OCI-LY7 (cell line): ENCODE results near the gene COBL. TPM values are rescaled to one million over a fixed set of nuclear protein-coding genes. Genes with fewer than 3 reads are reported as not detected.

Source experiments
- BruUV-seq: library from RNA; stranded (reverse); fragments of 400-500 nt; replicated peaks from 2 replicates; lab custom pipeline; 2021; lab: Mats Ljungman, UMichigan
- CTCF ChIA-PET: fragments of 300-600 bp; sonication (Branson Sonifier 250); formaldehyde crosslinking; loops from one replicate; lab custom pipeline; 2022; ENCODE audit warnings: antibody characterized with exemption; ENCODE audit not compliant: unreplicated experiment; lab: Charles Lee
- POLR2A ChIA-PET: fragments of 300-600 bp; sonication (Branson Sonifier 250); formaldehyde crosslinking; loops from one replicate; lab custom pipeline; 2022; ENCODE audit warnings: antibody characterized with exemption; lab: Charles Lee
- DNase-seq: peaks from one replicate; pipeline ENCODE4 v3.0.0-alpha.2; 2015; ENCODE audit warnings: low spot score
- H2AFZ ChIP-seq: fragments of 200-600 bp; sonication (generic), shearing (Covaris generic); 2 replicates; pipeline ENCODE4 v1.6.1; 2014; ENCODE audit warnings: mild to moderate bottlenecking, antibody characterized with exemption, low read length, moderate library complexity
- H3K27ac ChIP-seq: fragments of 200-600 bp; sonication (generic); 2 replicates; pipeline ENCODE4 v1.5.1; 2014; ENCODE audit warnings: mixed run types, low read depth, mild to moderate bottlenecking, moderate library complexity, low read length, inconsistent platforms; ENCODE audit not compliant: poor library complexity, severe bottlenecking
- H3K36me3 ChIP-seq: fragments of 200-600 bp; sonication (generic); 2 replicates; pipeline ENCODE4 v1.6.1; 2014; ENCODE audit warnings: mild to moderate bottlenecking, antibody characterized with exemption, low read length, moderate library complexity, mixed read lengths; ENCODE audit not compliant: insufficient read depth
- H3K4me1 ChIP-seq: fragments of 200-600 bp; sonication (generic); 2 replicates; pipeline ENCODE4 v1.5.1; 2014; ENCODE audit warnings: mild to moderate bottlenecking, low read length; ENCODE audit not compliant: insufficient read depth, poor library complexity, severe bottlenecking
- H3K4me2 ChIP-seq: fragments of 200-600 bp; sonication (generic); 2 replicates; pipeline ENCODE4 v1.6.1; 2014; ENCODE audit warnings: mild to moderate bottlenecking, low read length
- H3K4me3 ChIP-seq: fragments of 200-600 bp; sonication (generic); 2 replicates; pipeline ENCODE4 v1.5.1; 2014; ENCODE audit warnings: mild to moderate bottlenecking, low read depth, low read length; ENCODE audit not compliant: poor library complexity, severe bottlenecking
- H3K79me2 ChIP-seq: fragments of 200-600 bp; sonication (generic); 2 replicates; pipeline ENCODE4 v1.6.1; 2016; ENCODE audit warnings: low read depth, mild to moderate bottlenecking, low read length, moderate library complexity, mixed read lengths; ENCODE audit not compliant: insufficient read depth
- H3K9me2 ChIP-seq: fragments of 200-600 bp; sonication (generic); 2 replicates; pipeline ENCODE4 v1.6.1; 2016; ENCODE audit warnings: mild to moderate bottlenecking, low read length, mixed read lengths; ENCODE audit not compliant: insufficient read depth
- H3K9me3 ChIP-seq: fragments of 200-600 bp; sonication (generic); 2 replicates; pipeline ENCODE4 v1.6.1; 2014; ENCODE audit warnings: mild to moderate bottlenecking, mixed run types, low read length, mixed read lengths
- H4K20me1 ChIP-seq: fragments of 200-600 bp; sonication (generic); 2 replicates; pipeline ENCODE4 v1.6.1; 2014; ENCODE audit warnings: mild to moderate bottlenecking, antibody characterized with exemption, low read length, moderate library complexity, mixed read lengths; ENCODE audit not compliant: insufficient read depth
- CTCF ChIP-seq: fragments of 200-600 bp; sonication (generic); conservative IDR thresholded peaks from 2 replicates; pipeline ENCODE4 v1.5.1; 2014; ENCODE audit warnings: mild to moderate bottlenecking, antibody characterized with exemption, low read length, moderate library complexity, mixed read lengths
- EZH2phosphoT487 ChIP-seq: fragments of 200-600 bp; sonication (generic); IDR thresholded peaks from 2 replicates; pipeline ENCODE4 v1.6.1; 2018; ENCODE audit warnings: low read depth, borderline replicate concordance, mild to moderate bottlenecking, mixed run types, antibody characterized with exemption, low read length, moderate library complexity, mixed read lengths
- intact Hi-C: fragments of 100-400 bp; cut with micrococcal nuclease; formaldehyde crosslinking; loops from one replicate; pipeline ENCODE4 v1.10.0; 2022; ENCODE audit not compliant: unreplicated experiment
- total RNA-seq, 2 experiments: library from RNA; depleted of rRNA in 1 of 2; stranded (reverse); fragments of >200 nt in 1 of 2; shearing (Covaris generic) in 1 of 2; gene quantifications; 2 replicates each; pipeline ENCODE4 v1.2.3, GENCODE V29; 2014 to 2022

The COBL gene
- total RNA-seq, 2 experiments from 2014 or later, result not detected

GRCh38 chr7:51113962-51114361 lies 202.6 kb downstream of the COBL start:
- no peaks in the 10 kb centered on the region for H3K79me2 ChIP-seq
- no peak for DNase-seq
- H4K20me1 ChIP-seq, result no peaks in the 10 kb centered on the region
- H3K4me3 ChIP-seq, result no peak overlapping the region
- no peaks in the 10 kb centered on the region for H3K9me3 ChIP-seq
- H3K36me3 ChIP-seq, result no peaks in the 10 kb centered on the region
- H3K27ac ChIP-seq, result no peak overlapping the region
- intact Hi-C loops, result no loop called here
- H3K4me2 ChIP-seq, result no peak overlapping the region
- CTCF ChIA-PET, result no interaction called here
- no peak overlapping the region for H2AFZ ChIP-seq
- TF ChIP-seq CTCF, result no peak
- no peak for TF ChIP-seq EZH2phosphoT487
- H3K9me2 ChIP-seq, result no peaks in the 10 kb centered on the region
- POLR2A ChIA-PET, result no interaction called here
- BruUV-seq, result no TSS peak
- no peaks in the 10 kb centered on the region for H3K4me1 ChIP-seq

- no peak overlapping the region for H3K27ac ChIP-seq
- no peaks in the 10 kb centered on the region for H3K36me3 ChIP-seq
- H3K4me3 ChIP-seq, result no peak overlapping the region
- H4K20me1 ChIP-seq, result no peaks in the 10 kb centered on the region
- ChIA-PET POLR2A (interaction anchor here (0.7 kb wide), 1 partner anchor 319 kb away, joined by 3 read pairs; no protein-coding TSS in a partner anchor), CTCF (no interaction called here)
- no peaks in the 10 kb centered on the region for H3K79me2 ChIP-seq
- no peak for DNase-seq
- H3K4me1 ChIP-seq, result no peaks in the 10 kb centered on the region
- no peaks in the 10 kb centered on the region for H3K9me2 ChIP-seq
- no peak overlapping the region for H2AFZ ChIP-seq
- BruUV-seq, result no TSS peak
- H3K4me2 ChIP-seq, result no peak overlapping the region
- H3K9me3 ChIP-seq, result no peaks in the 10 kb centered on the region
- intact Hi-C loops, result no loop called here
- TF ChIP-seq EZH2phosphoT487, result no peak
- TF ChIP-seq CTCF, result no peak
Measured at GRCh38 chr7:51113560-51113959, 203.0 kb downstream of the COBL start.

GRCh38 chr7:51111241-51111940 lies 205.2 kb downstream of the COBL start:
- no peaks in the 10 kb centered on the region for H3K36me3 ChIP-seq
- no peaks in the 10 kb centered on the region for H3K9me3 ChIP-seq
- intact Hi-C loops, result no loop called here
- H3K4me1 ChIP-seq, result no peaks in the 10 kb centered on the region
- H3K4me2 ChIP-seq, result no peak overlapping the region
- no peak overlapping the region for H3K27ac ChIP-seq
- H4K20me1 ChIP-seq, result no peaks in the 10 kb centered on the region
- no peak for DNase-seq
- H2AFZ ChIP-seq, result no peak overlapping the region
- no peak for TF ChIP-seq CTCF
- ChIA-PET CTCF (no interaction called here), POLR2A (no interaction called here)
- no peaks in the 10 kb centered on the region for H3K79me2 ChIP-seq
- no peaks in the 10 kb centered on the region for H3K9me2 ChIP-seq
- BruUV-seq, result no TSS peak
- H3K4me3 ChIP-seq, result no peak overlapping the region
